Esophagus mucosa (tissue), 1 donor: ENCODE results near the gene ZNF669. TPM values are rescaled to one million over a fixed set of nuclear protein-coding genes. Genes with fewer than 3 reads are reported as not detected.

Source experiments
- ATAC-seq: fragments of 200-7000 bp; cut with Tn5 transposase; one replicate; pipeline ENCODE4 v1.9.1; 2020
- total RNA-seq: library from RNA; stranded (reverse); gene quantifications from one replicate; pipeline ENCODE4 v1.2.4, GENCODE V29; 2023
- donor health status: DM: yes; HTN: yes; CAD: no.

The ZNF669 gene
- total RNA-seq, 1 donor from 2014 or later: 2.6 TPM

- no peak for ATAC-seq
Measured at GRCh38 chr1:247110627-247111258, 6.6 kb upstream of the ZNF669 start.

- ATAC-seq: no peak
Measured at GRCh38 chr1:247107694-247108093, 3.5 kb upstream of the ZNF669 start.

GRCh38 chr1:247105966-247106365 lies 1.8 kb upstream of the ZNF669 start:
- ATAC-seq: no peak

- no peak for ATAC-seq
Measured at GRCh38 chr1:247104965-247105364, 809 bp upstream of the ZNF669 start.

GRCh38 chr1:247102381-247102780 lies 1.8 kb downstream of the ZNF669 start:
- ATAC-seq: no peak

GRCh38 chr1:247100676-247101279 lies 3.4 kb downstream of the ZNF669 start:
- no peak for ATAC-seq

- ATAC-seq: no peak
Measured at GRCh38 chr1:247096958-247097357, 7.2 kb downstream of the ZNF669 start.

- no peak for ATAC-seq
Measured at GRCh38 chr1:247096544-247096943, 7.6 kb downstream of the ZNF669 start.

- no peak for ATAC-seq
Measured at GRCh38 chr1:247096112-247096511, 8.0 kb downstream of the ZNF669 start.

- no peak for ATAC-seq
Measured at GRCh38 chr1:247090455-247090854, 13.7 kb downstream of the ZNF669 start.

- no peak for ATAC-seq
Measured at GRCh38 chr1:247089616-247090375, 14.4 kb downstream of the ZNF669 start.

GRCh38 chr1:247088967-247089366 lies 15.2 kb downstream of the ZNF669 start:
- ATAC-seq: no peak

- no peak for ATAC-seq
Measured at GRCh38 chr1:247087256-247087655, 16.9 kb downstream of the ZNF669 start.

- peak; percentile 32 for ATAC-seq
Measured at GRCh38 chr1:247085310-247085709, 18.8 kb downstream of the ZNF669 start.

GRCh38 chr1:247084771-247085170 lies 19.4 kb downstream of the ZNF669 start:
- no peak for ATAC-seq

- ATAC-seq: no peak
Measured at GRCh38 chr1:247079141-247079874, 24.8 kb downstream of the ZNF669 start.

GRCh38 chr1:247078258-247079140 lies 25.7 kb downstream of the ZNF669 start, which contains the start of gene ZNF670:
Gene ZNF670 (minus strand): TSS chr1:247078811. CDS start chr1:247078596, 215 bp downstream.
- ATAC-seq: peak; percentile 100

GRCh38 chr1:247077876-247078257 lies 26.3 kb downstream of the ZNF669 start:
- ATAC-seq: no peak

GRCh38 chr1:247077213-247077612 lies 26.9 kb downstream of the ZNF669 start:
- no peak for ATAC-seq

GRCh38 chr1:247070645-247071044 lies 33.5 kb downstream of the ZNF669 start:
- ATAC-seq: no peak

GRCh38 chr1:247064304-247064703 lies 39.9 kb downstream of the ZNF669 start:
- no peak for ATAC-seq

- no peak for ATAC-seq
Measured at GRCh38 chr1:247060771-247061170, 43.4 kb downstream of the ZNF669 start.
